ENCODE results near the gene KDM4C. TPM values are rescaled to one million over a fixed set of nuclear protein-coding genes. Genes with fewer than 3 reads are reported as not detected.

KDM4C gene
- total RNA-seq, 1 experiment from 2014 or later = 16.8 TPM

DNA sequence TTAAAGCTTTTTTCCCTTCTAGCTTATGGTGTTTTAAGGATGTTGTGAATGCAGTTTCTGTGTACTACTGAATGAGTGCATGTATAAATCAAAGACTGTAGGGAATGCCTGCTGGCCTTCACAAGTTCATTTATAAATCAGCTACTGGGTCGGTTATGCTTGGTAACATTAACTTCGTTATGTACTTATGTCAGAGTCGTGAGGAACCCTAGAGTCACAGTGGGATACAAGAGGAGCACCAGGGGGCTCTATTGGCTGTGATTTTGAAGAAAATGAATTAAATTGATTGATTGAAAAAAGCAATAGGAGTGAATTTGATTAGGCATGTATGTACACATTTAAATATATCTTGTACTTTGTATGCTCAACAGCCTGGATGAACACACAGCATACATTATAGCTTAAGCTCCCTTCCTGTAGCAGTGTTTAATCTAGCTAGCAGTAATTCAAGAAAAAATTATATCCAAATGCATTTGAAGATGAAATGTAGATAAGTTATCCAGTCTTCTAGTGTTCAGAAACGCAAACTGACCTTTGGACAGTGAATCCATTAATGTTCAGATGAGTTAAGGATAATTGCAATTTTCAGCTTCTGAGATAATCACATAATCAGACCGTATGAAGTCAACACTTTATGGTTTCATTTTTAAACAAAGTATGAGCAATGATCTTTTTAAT is 204.2 kb downstream of the KDM4C start:
- Histone ChIP-seq H3K27me3 (ENCODE audit: insufficient read depth, low read length) (no peaks in the 10 kb centered on the region), H3K79me2 (ENCODE audit: insufficient read depth, low read length) (no peaks in the 10 kb centered on the region), H2AFZ (ENCODE audit: low read depth, low read length, poor library complexity, severe bottlenecking) (no peak overlapping the region), H4K20me1 (ENCODE audit: insufficient read depth) (no peaks in the 10 kb centered on the region), H3K36me3 (ENCODE audit: control insufficient read depth in 1 of 2, insufficient read depth in 2 of 2, low read length in 2 of 2) (no peaks in the 10 kb centered on the region), H3K9me3 (ENCODE audit: control insufficient read depth in 1 of 2, insufficient read depth in 1 of 2, low read depth in 1 of 2, low read length in 2 of 2) (no peaks in the 10 kb centered on the region), H3K27ac (ENCODE audit: low read depth, low read length) (no peak overlapping the region), H3K9me2 (ENCODE audit: insufficient read depth) (no peaks in the 10 kb centered on the region), H3K4me2 (ENCODE audit: low read length) (no peak overlapping the region), H3K4me3 (replicated peaks in 1 of 2; ENCODE audit: low read depth in 1 of 2, low read length in 2 of 2) (no peak overlapping the region), H3K4me1 (ENCODE audit: control insufficient read depth in 1 of 2, insufficient read depth in 2 of 2, low read length in 2 of 2) (no peaks in the 10 kb centered on the region), H3K9ac (ENCODE audit: low read length) (no peak overlapping the region)
- POLR2A ChIA-PET = no interaction called here
- TF ChIP-seq EGR1 (IDR thresholded peaks at IDR 0.05; ENCODE audit: low read depth) (no peak), SP1 (IDR thresholded peaks at IDR 0.05; ENCODE audit: low read depth) (no peak), CBX3 (IDR thresholded peaks at IDR 0.05; ENCODE audit: low read depth) (no peak), SIN3A (IDR thresholded peaks at IDR 0.05; ENCODE audit: low read depth) (no peak), ZNF274 (IDR thresholded peaks at IDR 0.05; ENCODE audit: low read depth, low read length) (no peak), ZBTB33 (IDR thresholded peaks at IDR 0.05; ENCODE audit: extremely low read depth, insufficient replicate concordance, low read length) (no peak)
- TF ChIP-seq, protein P1, sequence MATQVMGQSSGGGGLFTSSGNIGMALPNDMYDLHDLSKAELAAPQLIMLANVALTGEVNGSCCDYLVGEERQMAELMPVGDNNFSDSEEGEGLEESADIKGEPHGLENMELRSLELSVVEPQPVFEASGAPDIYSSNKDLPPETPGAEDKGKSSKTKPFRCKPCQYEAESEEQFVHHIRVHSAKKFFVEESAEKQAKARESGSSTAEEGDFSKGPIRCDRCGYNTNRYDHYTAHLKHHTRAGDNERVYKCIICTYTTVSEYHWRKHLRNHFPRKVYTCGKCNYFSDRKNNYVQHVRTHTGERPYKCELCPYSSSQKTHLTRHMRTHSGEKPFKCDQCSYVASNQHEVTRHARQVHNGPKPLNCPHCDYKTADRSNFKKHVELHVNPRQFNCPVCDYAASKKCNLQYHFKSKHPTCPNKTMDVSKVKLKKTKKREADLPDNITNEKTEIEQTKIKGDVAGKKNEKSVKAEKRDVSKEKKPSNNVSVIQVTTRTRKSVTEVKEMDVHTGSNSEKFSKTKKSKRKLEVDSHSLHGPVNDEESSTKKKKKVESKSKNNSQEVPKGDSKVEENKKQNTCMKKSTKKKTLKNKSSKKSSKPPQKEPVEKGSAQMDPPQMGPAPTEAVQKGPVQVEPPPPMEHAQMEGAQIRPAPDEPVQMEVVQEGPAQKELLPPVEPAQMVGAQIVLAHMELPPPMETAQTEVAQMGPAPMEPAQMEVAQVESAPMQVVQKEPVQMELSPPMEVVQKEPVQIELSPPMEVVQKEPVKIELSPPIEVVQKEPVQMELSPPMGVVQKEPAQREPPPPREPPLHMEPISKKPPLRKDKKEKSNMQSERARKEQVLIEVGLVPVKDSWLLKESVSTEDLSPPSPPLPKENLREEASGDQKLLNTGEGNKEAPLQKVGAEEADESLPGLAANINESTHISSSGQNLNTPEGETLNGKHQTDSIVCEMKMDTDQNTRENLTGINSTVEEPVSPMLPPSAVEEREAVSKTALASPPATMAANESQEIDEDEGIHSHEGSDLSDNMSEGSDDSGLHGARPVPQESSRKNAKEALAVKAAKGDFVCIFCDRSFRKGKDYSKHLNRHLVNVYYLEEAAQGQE (IDR thresholded peaks at IDR 0.05; ENCODE audit: low read depth) = no peak
- no TSS peak for BruUV-seq (replicated peaks)
- DNase-seq (ENCODE audit: low read depth, low spot score) (no peak), ATAC-seq (no peak)
- CTCF ChIA-PET = no interaction called here
- RAD21 ChIA-PET (ENCODE audit: low non-redundant PET in 1 of 2, low total read pairs in 2 of 2, uncharacterized antibody in 2 of 2, unreplicated experiment in 2 of 2) = no interaction called here
- intact Hi-C loops (cut with micrococcal nuclease) = no loop called here
